Loucy (cell line): Measurements from ENCODE around the gene PAM16.

Experiments
- H2AFZ ChIP-seq: fragments of 200-600 bp; sonication (generic); 2 replicates; pipeline ENCODE4 v1.6.0; 2016; ENCODE audit warnings: antibody characterized with exemption, mild to moderate bottlenecking, low read length, moderate library complexity
- H3F3A ChIP-seq: fragments of 200-600 bp; 2 replicates; pipeline ENCODE4 v1.6.0; 2016; ENCODE audit warnings: antibody characterized with exemption, low read depth, mild to moderate bottlenecking
- H3K27me3 ChIP-seq: fragments of 200-600 bp; sonication (generic); 2 replicates; pipeline ENCODE4 v1.6.1; 2014; ENCODE audit warnings: low read length, mild to moderate bottlenecking; ENCODE audit not compliant: insufficient read depth, poor library complexity, severe bottlenecking
- H3K36me3 ChIP-seq: fragments of 200-600 bp; sonication (generic); 2 replicates; pipeline ENCODE4 v1.6.1; 2016; ENCODE audit warnings: low read length; ENCODE audit not compliant: insufficient read depth
- H3K4me1 ChIP-seq: fragments of 200-600 bp; sonication (generic); 2 replicates; pipeline ENCODE4 v1.5.1; 2014; ENCODE audit warnings: low read length, mild to moderate bottlenecking; ENCODE audit not compliant: insufficient read depth, poor library complexity, severe bottlenecking
- H3K4me2 ChIP-seq: fragments of 200-600 bp; sonication (generic); 2 replicates; pipeline ENCODE4 v1.6.0; 2014; ENCODE audit warnings: antibody characterized with exemption, low read length, low read depth, mild to moderate bottlenecking; ENCODE audit not compliant: poor library complexity, severe bottlenecking
- H3K4me3 ChIP-seq: fragments of 200-600 bp; sonication (generic); 2 replicates; pipeline ENCODE4 v1.5.1; 2014; ENCODE audit warnings: low read length, mild to moderate bottlenecking, mixed read lengths; ENCODE audit not compliant: poor library complexity, severe bottlenecking
- H3K79me2 ChIP-seq: fragments of 200-600 bp; sonication (generic); 2 replicates; pipeline ENCODE4 v1.6.1; 2014; ENCODE audit warnings: low read length; ENCODE audit not compliant: insufficient read depth
- H3K9ac ChIP-seq: fragments of 200-600 bp; sonication (generic); 2 replicates; pipeline ENCODE4 v1.6.0; 2014; ENCODE audit warnings: mild to moderate bottlenecking, low read depth, low read length, moderate library complexity; ENCODE audit not compliant: poor library complexity, severe bottlenecking
- H3K9me2 ChIP-seq: fragments of 200-600 bp; sonication (generic); replicated peaks from 2 replicates; pipeline ENCODE4 v1.6.1; 2016; ENCODE audit warnings: low read depth, low read length, mixed read lengths
- H3K9me3 ChIP-seq: fragments of 200-600 bp; sonication (generic); 2 replicates; pipeline ENCODE4 v1.6.1; 2014; ENCODE audit warnings: mild to moderate bottlenecking, antibody characterized with exemption, low read length, low read depth; ENCODE audit not compliant: insufficient read depth
- H4K20me1 ChIP-seq: fragments of 200-600 bp; sonication (generic); 2 replicates; pipeline ENCODE4 v1.6.0; 2014; ENCODE audit warnings: antibody characterized with exemption, low read length, mild to moderate bottlenecking; ENCODE audit not compliant: insufficient read depth, poor library complexity, severe bottlenecking
- EZH2phosphoT487 ChIP-seq: fragments of 200-600 bp; IDR thresholded peaks from 2 replicates; pipeline ENCODE4 v1.6.1; 2018; ENCODE audit warnings: antibody characterized with exemption, mild to moderate bottlenecking, moderate library complexity, borderline replicate concordance
- TF ChIP-seq, protein P1 (sequence below): fragments of 200-600 bp; sonication (generic); conservative IDR thresholded peaks from 2 replicates; pipeline ENCODE4 v1.5.1; 2014; ENCODE audit warnings: mild to moderate bottlenecking, antibody characterized with exemption, low read length

PAM16 gene

GRCh38 chr16:4350365-4350786 is 745 bp downstream of the PAM16 start:
- no peaks in the 10 kb centered on the region for H3K27me3 ChIP-seq
- no peak for TF ChIP-seq EZH2phosphoT487
- TF ChIP-seq, protein P1, sequence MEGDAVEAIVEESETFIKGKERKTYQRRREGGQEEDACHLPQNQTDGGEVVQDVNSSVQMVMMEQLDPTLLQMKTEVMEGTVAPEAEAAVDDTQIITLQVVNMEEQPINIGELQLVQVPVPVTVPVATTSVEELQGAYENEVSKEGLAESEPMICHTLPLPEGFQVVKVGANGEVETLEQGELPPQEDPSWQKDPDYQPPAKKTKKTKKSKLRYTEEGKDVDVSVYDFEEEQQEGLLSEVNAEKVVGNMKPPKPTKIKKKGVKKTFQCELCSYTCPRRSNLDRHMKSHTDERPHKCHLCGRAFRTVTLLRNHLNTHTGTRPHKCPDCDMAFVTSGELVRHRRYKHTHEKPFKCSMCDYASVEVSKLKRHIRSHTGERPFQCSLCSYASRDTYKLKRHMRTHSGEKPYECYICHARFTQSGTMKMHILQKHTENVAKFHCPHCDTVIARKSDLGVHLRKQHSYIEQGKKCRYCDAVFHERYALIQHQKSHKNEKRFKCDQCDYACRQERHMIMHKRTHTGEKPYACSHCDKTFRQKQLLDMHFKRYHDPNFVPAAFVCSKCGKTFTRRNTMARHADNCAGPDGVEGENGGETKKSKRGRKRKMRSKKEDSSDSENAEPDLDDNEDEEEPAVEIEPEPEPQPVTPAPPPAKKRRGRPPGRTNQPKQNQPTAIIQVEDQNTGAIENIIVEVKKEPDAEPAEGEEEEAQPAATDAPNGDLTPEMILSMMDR = no peak
- H3K36me3 ChIP-seq = no peaks in the 10 kb centered on the region
- H3K9me2 ChIP-seq = no peaks in the 10 kb centered on the region
- peaks cover 25% of the 10 kb centered on the region; the same call in 1 of the 2 replicates for H3K79me2 ChIP-seq
- no peaks in the 10 kb centered on the region for H3K4me1 ChIP-seq
- peak overlapping the region; percentile 79 for H3K9ac ChIP-seq
- no peaks in the 10 kb centered on the region for H3K9me3 ChIP-seq
- no peaks in the 10 kb centered on the region for H4K20me1 ChIP-seq
- no peaks in the 10 kb centered on the region for H3F3A ChIP-seq
- peak overlapping the region; percentile 71 for H3K4me2 ChIP-seq
- H2AFZ ChIP-seq = no peak overlapping the region
- peak overlapping the region; percentile 84 for H3K4me3 ChIP-seq

DNA sequence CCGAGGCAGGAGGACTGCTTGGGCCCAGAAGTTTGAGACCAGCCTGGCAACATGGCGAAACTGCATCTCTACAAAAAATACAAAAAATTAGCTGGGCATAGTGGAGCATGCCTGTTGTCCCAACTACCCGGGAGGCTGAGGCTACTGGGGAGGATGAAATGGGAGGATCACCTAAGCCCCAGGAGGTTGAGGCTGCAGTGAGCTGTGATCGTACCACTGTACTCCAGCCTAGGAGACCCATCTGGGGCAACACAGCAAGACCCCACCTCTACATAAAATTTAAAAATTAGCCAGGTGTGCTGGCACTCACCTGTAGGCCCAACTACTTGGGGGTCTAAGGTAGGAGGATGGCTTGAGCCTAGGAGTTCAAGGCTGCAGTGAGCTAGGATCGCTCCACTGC is 1.8 kb downstream of the PAM16 start:
- peaks cover 25% of the 10 kb centered on the region; the same call in 1 of the 2 replicates for H3K79me2 ChIP-seq
- no peaks in the 10 kb centered on the region for H3K9me2 ChIP-seq
- H3K9me3 ChIP-seq = no peaks in the 10 kb centered on the region
- no peaks in the 10 kb centered on the region for H3K4me1 ChIP-seq
- no peaks in the 10 kb centered on the region for H3K27me3 ChIP-seq
- H3K9ac ChIP-seq = peak overlapping the region; percentile 43
- no peaks in the 10 kb centered on the region for H3F3A ChIP-seq
- no peaks in the 10 kb centered on the region for H4K20me1 ChIP-seq
- no peak overlapping the region for H2AFZ ChIP-seq
- H3K4me3 ChIP-seq = no peak overlapping the region
- H3K36me3 ChIP-seq = no peaks in the 10 kb centered on the region
- TF ChIP-seq, protein P1 = no peak
- TF ChIP-seq EZH2phosphoT487 = no peak
- peak overlapping the region; percentile 57 for H3K4me2 ChIP-seq

DNA sequence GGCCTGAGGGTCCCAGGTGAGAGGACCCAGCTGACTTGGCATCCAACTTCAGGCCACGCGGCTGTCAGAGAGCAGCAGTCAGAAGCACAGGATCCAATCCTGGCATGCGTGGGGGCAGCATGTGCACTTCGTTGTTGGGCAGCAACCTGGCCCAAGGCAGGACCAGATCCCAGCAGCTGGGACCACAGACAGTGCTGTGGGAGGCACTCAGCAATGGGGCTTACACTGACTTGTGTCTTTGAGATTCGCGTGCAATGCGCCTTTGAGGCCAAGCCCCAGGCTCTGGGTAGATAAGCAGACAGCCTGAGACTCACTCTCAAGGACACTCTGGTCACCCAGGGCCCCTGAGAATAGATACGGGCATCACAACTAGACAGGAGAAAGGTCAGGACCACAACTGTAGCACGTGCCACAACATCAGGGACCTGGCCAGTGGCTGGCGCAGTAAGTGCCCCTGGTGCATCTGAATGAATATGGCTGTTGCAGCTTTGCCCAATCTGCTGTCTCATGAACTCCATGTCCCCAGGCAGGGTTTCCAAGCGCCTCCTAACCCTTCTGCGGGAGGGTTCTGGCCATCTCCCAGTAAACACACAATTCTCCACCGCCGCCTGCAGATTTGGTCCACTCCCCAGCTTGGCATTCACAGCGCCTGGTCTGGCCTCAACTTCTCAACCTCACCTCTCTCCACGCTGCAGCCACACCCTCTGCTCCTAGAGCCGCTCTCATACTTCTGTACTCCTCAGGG is 3.2 kb downstream of the PAM16 start:
- Histone ChIP-seq H3K4me3 (no peak overlapping the region), H3K4me2 (no peak overlapping the region), H3K9ac (no peak overlapping the region)

More for the DNA sequence above, 3.2 kb downstream of the PAM16 start:
- Histone ChIP-seq H4K20me1 (no peaks in the 10 kb centered on the region), H3K36me3 (no peaks in the 10 kb centered on the region), H3K9me3 (no peaks in the 10 kb centered on the region), H3K79me2 (peaks cover 25% of the 10 kb centered on the region; the same call in 1 of the 2 replicates), H3F3A (no peaks in the 10 kb centered on the region), H3K4me1 (no peaks in the 10 kb centered on the region), H3K9me2 (no peaks in the 10 kb centered on the region), H3K27me3 (no peaks in the 10 kb centered on the region), H2AFZ (no peak overlapping the region)
- no peak for TF ChIP-seq EZH2phosphoT487
- TF ChIP-seq, protein P1 = no peak
